HG02943 (cell line): ENCODE data around the gene BSN.

Experiments
- ATAC-seq: cut with Tn5 transposase; IDR thresholded peaks from one replicate; pipeline ENCODE4 v1.9.1; 2021; ENCODE audit warnings: mild to moderate bottlenecking, low read depth, moderate library complexity; ENCODE audit not compliant: unreplicated experiment

Gene BSN

GRCh38 chr3:49553692-49554632, at the start of gene BSN:
BSN (plus strand) TSS chr3:49554477; CDS start chr3:49554603, 126 bp downstream.
- no peak for ATAC-seq

DNA sequence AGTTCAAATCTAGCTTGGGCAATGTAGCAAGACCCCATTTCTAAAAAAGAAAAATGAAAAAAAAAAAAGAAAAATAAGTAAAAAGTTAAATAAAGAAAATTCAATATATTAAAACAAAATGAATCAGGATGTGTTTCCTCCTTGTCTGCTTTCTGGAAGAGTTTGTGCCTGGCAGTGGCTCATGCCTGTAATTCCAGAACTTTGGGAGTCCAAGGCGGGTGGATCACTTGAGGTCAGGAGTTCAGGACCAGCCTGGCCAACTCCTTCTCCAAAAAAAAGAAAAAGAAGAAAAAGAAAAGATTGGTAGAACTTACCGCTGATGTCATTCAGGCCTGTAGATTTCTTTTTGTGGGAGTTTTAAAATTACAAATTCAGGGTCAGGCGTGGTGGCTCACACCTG, 47.4 kb upstream of the BSN start:
- ATAC-seq, result no peak

GRCh38 chr3:49509028-49509561, 45.2 kb upstream of the BSN start:
- no peak for ATAC-seq

DNA sequence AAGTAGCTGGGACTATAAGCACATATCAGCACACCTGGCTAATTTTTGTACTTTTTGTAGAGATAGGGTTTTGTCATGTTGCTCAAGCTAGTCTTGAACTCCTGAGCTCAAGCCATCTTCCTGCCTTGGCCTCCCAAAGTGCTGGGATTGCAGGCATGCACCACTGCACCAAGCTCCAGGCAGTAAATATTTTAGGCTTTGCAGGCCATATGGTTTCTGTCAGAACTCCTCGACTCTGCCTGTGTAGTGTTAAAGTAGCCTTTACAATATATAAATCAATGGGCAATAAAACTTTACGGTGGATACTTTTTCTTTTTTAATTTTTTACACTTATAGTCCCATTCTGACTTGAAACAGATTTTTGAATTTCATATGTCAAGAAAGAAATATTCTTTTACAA, 42.6 kb upstream of the BSN start:
- ATAC-seq, result no peak

GRCh38 chr3:49512781-49513355, 41.4 kb upstream of the BSN start:
- ATAC-seq, result no peak

DNA sequence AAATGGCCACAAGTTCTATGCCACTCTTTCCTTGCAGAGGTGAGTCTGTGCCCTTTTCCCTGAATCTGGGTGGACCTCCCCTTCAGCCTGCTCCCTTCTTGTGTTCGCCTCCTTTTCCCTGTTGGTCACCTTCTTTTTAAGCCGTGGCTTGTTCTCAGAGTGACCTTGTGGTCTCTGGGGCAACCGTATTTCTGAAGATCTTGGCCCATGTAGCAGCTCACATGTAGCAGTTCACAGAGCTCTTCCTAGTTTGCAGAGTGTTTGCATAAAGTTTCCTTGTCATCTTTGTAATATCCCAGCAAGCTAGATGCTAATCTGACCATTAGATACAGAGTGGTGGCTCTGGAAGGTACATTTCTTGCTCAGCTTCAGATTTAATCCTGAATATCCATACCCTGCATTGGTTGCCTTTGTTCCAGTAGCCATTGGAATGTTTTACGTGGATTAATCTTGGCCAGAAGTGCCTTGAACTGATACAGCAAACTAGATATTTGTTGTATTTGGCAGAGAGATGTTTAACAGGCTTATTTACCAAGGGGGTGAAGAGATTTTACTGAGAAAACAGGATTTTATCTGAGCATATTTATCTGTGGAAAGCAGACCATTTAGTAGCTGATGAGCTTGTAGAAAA, 40.7 kb upstream of the BSN start:
- ATAC-seq, result no peak

- ATAC-seq, result no peak
These were observed 36.3 kb upstream of the BSN start for GRCh38 chr3:49518016-49518415.

GRCh38 chr3:49518441-49518840, 35.8 kb upstream of the BSN start:
- ATAC-seq, result no peak

DNA sequence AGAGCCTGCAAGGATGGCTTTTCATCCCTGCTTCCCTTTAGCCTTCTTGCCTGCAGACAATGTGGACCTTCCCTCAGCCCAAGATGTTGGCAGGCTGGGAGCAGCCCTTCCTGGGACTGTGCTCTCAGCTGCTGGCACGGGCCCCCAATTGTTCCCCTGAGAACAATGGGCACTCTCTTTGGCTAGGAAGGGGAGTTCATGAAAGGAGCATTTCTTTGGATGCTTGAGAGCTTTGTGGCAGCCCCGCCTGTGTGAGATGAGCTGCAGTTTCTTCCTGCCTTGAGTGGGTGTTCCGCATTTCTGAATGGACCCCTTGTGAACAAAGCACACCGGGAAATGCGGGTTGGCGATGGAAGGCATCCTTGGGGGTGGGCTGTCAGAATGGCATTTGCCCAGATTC, 35.0 kb upstream of the BSN start:
- no peak for ATAC-seq

DNA sequence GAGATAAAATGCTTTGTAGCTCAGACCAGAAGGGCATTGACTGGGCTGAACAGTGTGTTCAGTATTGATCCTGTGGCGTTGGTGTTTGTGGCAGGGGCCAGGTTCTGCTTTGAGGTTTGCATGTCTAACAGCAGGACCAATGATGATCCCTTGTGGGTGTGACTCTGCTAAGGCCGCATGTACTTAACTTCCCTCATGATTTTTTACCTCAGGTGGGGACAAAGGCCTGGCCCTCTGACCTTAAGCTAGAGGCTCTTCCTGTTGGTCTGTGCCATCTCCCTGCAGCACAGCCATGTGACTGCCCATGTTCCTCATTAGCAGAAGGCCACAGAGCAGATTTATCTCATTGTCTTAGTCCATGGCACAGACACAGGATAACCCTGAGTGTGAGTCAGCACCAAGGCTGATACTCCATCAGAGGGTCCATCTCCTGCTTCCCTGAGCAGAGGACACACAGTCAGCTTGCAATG, 34.3 kb upstream of the BSN start:
- no peak for ATAC-seq

- ATAC-seq, result no peak
These were observed 30.2 kb upstream of the BSN start for GRCh38 chr3:49523756-49524747.

DNA sequence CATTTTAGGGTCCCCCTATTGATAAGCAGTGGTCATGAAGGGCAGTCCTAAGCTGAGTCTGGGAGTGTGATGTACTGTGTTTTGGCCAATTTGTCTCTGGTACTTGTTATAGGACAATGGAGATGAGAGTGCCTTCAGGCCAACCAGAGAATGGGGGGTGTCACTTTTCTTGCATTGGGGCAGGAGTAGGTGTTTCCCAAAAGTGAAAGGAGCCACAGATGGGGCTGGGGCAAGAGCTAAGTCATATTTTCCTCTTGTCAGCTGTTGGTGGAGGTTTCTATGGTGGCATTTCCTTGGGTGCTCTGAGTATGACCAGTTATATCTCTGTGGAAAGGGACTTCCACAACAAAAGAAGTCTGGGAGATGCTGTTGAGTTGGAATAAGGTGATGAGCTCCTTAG, 24.7 kb upstream of the BSN start:
- ATAC-seq, result no peak

DNA sequence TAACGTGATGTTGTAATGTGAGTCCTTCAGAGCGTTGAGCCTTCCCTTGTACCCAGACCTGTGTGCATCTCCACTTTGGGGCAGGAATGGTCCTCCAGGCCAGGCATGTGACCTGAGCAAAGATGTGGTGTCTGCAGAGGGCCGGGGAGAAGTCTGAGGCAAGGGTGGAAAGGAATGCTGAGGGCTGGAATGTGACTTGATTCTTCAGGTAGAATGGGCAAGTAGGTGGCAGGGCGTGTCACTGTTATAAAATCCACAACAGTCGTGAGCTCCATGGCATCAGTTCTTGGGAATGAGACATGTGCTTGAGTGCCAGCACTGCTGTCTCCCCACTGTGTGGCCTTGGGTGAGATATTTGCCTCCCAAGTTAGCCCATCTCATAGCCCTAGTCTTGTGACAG, 24.0 kb upstream of the BSN start:
- ATAC-seq, result no peak

DNA sequence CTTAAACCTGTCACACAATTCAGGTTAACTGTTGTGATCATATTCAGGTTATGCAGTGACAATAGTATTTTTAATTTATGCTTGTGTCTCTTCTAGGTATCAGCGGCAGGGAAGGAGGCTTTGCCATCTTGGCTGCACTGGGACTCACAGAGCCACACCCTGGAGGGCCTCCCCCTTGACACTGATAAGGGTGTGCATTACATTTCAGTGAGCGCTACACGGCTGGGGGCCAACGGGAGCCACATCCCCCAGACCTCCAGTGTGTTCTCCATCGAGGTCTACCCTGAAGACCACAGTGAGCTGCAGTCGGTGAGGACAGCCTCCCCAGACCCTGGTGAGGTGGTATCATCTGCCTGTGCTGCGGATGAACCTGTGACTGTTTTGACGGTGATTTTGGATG, 23.6 kb upstream of the BSN start:
- no peak for ATAC-seq

DNA sequence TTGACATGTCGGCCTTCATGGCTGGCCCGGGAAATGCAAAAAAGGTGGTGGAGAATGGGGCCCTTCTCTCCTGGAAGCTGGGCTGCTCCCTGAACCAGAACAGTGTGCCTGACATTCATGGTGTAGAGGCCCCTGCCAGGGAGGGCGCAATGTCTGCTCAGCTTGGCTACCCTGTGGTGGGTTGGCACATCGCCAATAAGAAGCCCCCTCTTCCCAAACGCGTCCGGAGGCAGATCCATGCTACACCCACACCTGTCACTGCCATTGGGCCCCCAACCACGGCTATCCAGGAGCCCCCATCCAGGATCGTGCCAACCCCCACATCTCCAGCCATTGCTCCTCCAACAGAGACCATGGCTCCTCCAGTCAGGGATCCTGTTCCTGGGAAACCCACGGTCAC, 23.1 kb upstream of the BSN start:
- ATAC-seq, result no peak

GRCh38 chr3:49531715-49532114, 22.6 kb upstream of the BSN start:
- ATAC-seq, result no peak

DNA sequence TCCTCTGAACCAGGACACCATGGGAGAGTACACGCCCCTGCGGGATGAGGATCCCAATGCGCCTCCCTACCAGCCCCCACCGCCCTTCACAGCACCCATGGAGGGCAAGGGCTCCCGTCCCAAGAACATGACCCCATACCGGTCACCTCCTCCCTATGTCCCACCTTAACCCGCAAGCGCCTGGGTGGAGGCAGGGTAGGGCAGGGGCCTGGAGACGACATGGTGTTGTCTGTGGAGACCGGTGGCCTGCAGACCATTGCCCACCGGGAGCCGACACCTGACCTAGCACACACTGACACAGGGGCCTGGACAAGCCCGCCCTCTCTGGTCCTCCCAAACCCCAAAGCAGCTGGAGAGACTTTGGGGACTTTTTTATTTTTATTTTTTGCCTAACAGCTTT, 21.2 kb upstream of the BSN start:
- ATAC-seq, result no peak

- no peak for ATAC-seq
These were observed 20.3 kb upstream of the BSN start for GRCh38 chr3:49533786-49534519.
